Measurements from ENCODE around the gene NPRL2.

NPRL2 gene

GRCh38 chr3:50393061-50393460, 42.5 kb upstream of the NPRL2 start:
- peak overlapping the region; percentile 49 for H4K8ac ChIP-seq (ENCODE audit: low read depth, low read length)
- WGBS, 2 donors (ENCODE audit: extremely low coverage in 2 of 2, insufficient read length in 2 of 2, insufficient replicate concordance in 1 of 2), result no CpG with 5 or more reads among the region's 5 CpGs

DNA sequence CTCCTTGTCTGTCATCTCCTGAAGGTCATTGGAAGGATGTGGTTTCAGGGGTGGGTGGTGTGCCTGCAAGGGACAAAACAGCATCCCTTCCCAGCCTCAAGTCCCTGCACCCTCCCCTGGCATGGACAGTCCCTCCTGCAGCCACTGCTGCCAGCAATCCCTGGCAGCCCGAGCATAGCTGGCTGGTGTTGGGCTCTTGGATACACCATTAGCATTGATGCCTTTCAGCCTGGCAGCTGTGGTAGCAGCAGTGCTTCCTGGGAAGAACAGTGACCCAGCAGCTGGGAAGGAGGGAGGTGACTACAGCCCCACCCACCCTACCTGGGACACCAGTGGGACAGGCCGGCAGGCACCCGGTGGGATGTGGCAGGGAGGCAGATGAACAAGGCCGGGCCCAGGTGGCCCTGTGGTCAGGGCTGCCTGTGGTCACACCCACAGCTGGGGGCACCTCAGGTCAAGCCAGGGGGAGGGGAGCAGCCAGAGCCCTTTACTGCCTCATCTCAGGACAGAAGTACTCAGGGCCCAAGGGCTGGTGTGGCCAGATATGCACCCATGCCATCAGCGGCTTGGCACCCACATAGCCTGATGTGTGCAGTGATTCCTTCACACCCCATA, 41.6 kb upstream of the NPRL2 start:
- no peak overlapping the region for H3K14ac ChIP-seq (ENCODE audit: low read length)
- H3K4ac ChIP-seq (ENCODE audit: low read length), result no peak overlapping the region
- peak overlapping the region; percentile 75 for H3K23ac ChIP-seq (ENCODE audit: low read depth, low read length, poor library complexity)
- peaks cover 3 to 15% of the 10 kb centered on the region in 2 donors for H3K4me1 ChIP-seq (ENCODE audit: control insufficient read depth in 2 of 2, insufficient read depth in 1 of 2, low read depth in 1 of 2, low read length in 2 of 2)
- no peaks in the 10 kb centered on the region for H3K36me3 ChIP-seq (replicated peaks in 1 of 2; ENCODE audit: control insufficient read depth in 2 of 2, insufficient read depth in 2 of 2, low read length in 2 of 2)
- H3K4me2 ChIP-seq (ENCODE audit: insufficient read depth, low read length, poor library complexity, severe bottlenecking), result no peak overlapping the region
- peak overlapping the region; percentile 33 for H3K18ac ChIP-seq (ENCODE audit: low read length)
- no peak overlapping the region for H3K27ac ChIP-seq (replicated peaks; ENCODE audit: low read length)
- H2AK5ac ChIP-seq (ENCODE audit: low read depth, low read length), result peak overlapping the region; percentile 44
- H3K9me3 ChIP-seq (replicated peaks in 1 of 2; ENCODE audit: control insufficient read depth in 2 of 2, insufficient read depth in 1 of 2, low read depth in 1 of 2, low read length in 2 of 2), result no peaks in the 10 kb centered on the region
- H2BK12ac ChIP-seq (ENCODE audit: low read length), result no peak overlapping the region
- peaks cover 0 to 76% (median 0%) of the 10 kb centered on the region in 3 experiments for H3K27me3 ChIP-seq (ENCODE audit: control insufficient read depth in 3 of 3, insufficient read depth in 3 of 3, low read depth in 1 of 3, low read length in 3 of 3)
- H4K8ac ChIP-seq (ENCODE audit: low read depth, low read length), result no peak overlapping the region
- peak overlapping the region in 1 of 2 donors; percentile 51 for H3K4me3 ChIP-seq (ENCODE audit: low read length in 2 of 2)
- H3K9ac ChIP-seq (ENCODE audit: low read depth, low read length, poor library complexity), result peak overlapping the region; percentile 50
- no peak for DNase-seq (ENCODE audit: low spot score)
- no peak overlapping the region for H2AFZ ChIP-seq (ENCODE audit: low read length)
- no peak overlapping the region for H2BK5ac ChIP-seq (ENCODE audit: low read length)
- H2BK120ac ChIP-seq (ENCODE audit: low read depth, low read length), result no peak overlapping the region
- no peak overlapping the region for H2BK15ac ChIP-seq (ENCODE audit: low read length)
- H4K91ac ChIP-seq (ENCODE audit: low read depth, low read length, poor library complexity), result no peak overlapping the region
- H3K79me1 ChIP-seq (ENCODE audit: low read depth, low read length), result no peaks in the 10 kb centered on the region
- no CpG with 5 or more reads among the region's 5 CpGs for WGBS, 2 donors (ENCODE audit: extremely low coverage in 2 of 2, insufficient read length in 2 of 2, insufficient replicate concordance in 1 of 2)

More at GRCh38 chr3:50393061-50393460, 42.5 kb upstream of the NPRL2 start:
- Histone ChIP-seq H3K4ac (ENCODE audit: low read length) (no peak overlapping the region), H3K4me1 (ENCODE audit: control insufficient read depth in 2 of 2, insufficient read depth in 1 of 2, low read depth in 1 of 2, low read length in 2 of 2) (peaks cover 3 to 20% of the 10 kb centered on the region in 2 donors), H3K27me3 (ENCODE audit: control insufficient read depth in 3 of 3, insufficient read depth in 3 of 3, low read depth in 1 of 3, low read length in 3 of 3) (peaks cover 0 to 71% (median 0%) of the 10 kb centered on the region in 3 experiments), H3K4me3 (ENCODE audit: low read length in 2 of 2) (no peak overlapping the region), H2AK5ac (ENCODE audit: low read depth, low read length) (peak overlapping the region; percentile 64), H3K14ac (ENCODE audit: low read length) (no peak overlapping the region), H3K36me3 (replicated peaks in 1 of 2; ENCODE audit: control insufficient read depth in 2 of 2, insufficient read depth in 2 of 2, low read length in 2 of 2) (no peaks in the 10 kb centered on the region), H3K9me3 (replicated peaks in 1 of 2; ENCODE audit: control insufficient read depth in 2 of 2, insufficient read depth in 1 of 2, low read depth in 1 of 2, low read length in 2 of 2) (no peaks in the 10 kb centered on the region), H2BK12ac (ENCODE audit: low read length) (no peak overlapping the region), H2BK15ac (ENCODE audit: low read length) (no peak overlapping the region), H3K23ac (ENCODE audit: low read depth, low read length, poor library complexity) (peak overlapping the region; percentile 39), H2BK120ac (ENCODE audit: low read depth, low read length) (no peak overlapping the region), H2AFZ (ENCODE audit: low read length) (no peak overlapping the region), H4K91ac (ENCODE audit: low read depth, low read length, poor library complexity) (no peak overlapping the region), H3K79me1 (ENCODE audit: low read depth, low read length) (no peaks in the 10 kb centered on the region), H3K18ac (ENCODE audit: low read length) (no peak overlapping the region), H3K9ac (ENCODE audit: low read depth, low read length, poor library complexity) (no peak overlapping the region), H2BK5ac (ENCODE audit: low read length) (no peak overlapping the region), H3K27ac (replicated peaks; ENCODE audit: low read length) (no peak overlapping the region), H3K4me2 (ENCODE audit: insufficient read depth, low read length, poor library complexity, severe bottlenecking) (no peak overlapping the region)
- no peak for DNase-seq (ENCODE audit: low spot score)

- H3K27me3 ChIP-seq (ENCODE audit: control insufficient read depth in 3 of 3, insufficient read depth in 3 of 3, low read depth in 1 of 3, low read length in 3 of 3), result peaks cover 0 to 87% (median 0%) of the 10 kb centered on the region in 3 experiments
- H3K23ac ChIP-seq (ENCODE audit: low read depth, low read length, poor library complexity), result no peak overlapping the region
- H4K8ac ChIP-seq (ENCODE audit: low read depth, low read length), result no peak overlapping the region
- H3K36me3 ChIP-seq (replicated peaks in 1 of 2; ENCODE audit: control insufficient read depth in 2 of 2, insufficient read depth in 2 of 2, low read length in 2 of 2), result no peaks in the 10 kb centered on the region
- no peak for DNase-seq (ENCODE audit: low spot score)
- no peak overlapping the region for H2BK120ac ChIP-seq (ENCODE audit: low read depth, low read length)
- H3K4ac ChIP-seq (ENCODE audit: low read length), result no peak overlapping the region
- no peak overlapping the region for H2BK5ac ChIP-seq (ENCODE audit: low read length)
- peak overlapping the region; percentile 7 for H2BK12ac ChIP-seq (ENCODE audit: low read length)
- no peak overlapping the region for H3K4me3 ChIP-seq (ENCODE audit: low read length in 2 of 2)
- H3K4me2 ChIP-seq (ENCODE audit: insufficient read depth, low read length, poor library complexity, severe bottlenecking), result no peak overlapping the region
- no peak overlapping the region for H2AFZ ChIP-seq (ENCODE audit: low read length)
- peaks cover 3 to 5% of the 10 kb centered on the region in 2 donors for H3K4me1 ChIP-seq (ENCODE audit: control insufficient read depth in 2 of 2, insufficient read depth in 1 of 2, low read depth in 1 of 2, low read length in 2 of 2)
- H2AK5ac ChIP-seq (ENCODE audit: low read depth, low read length), result peak overlapping the region; percentile 42
- H3K79me1 ChIP-seq (ENCODE audit: low read depth, low read length), result no peaks in the 10 kb centered on the region
- peak overlapping the region; percentile 15 for H2BK15ac ChIP-seq (ENCODE audit: low read length)
- no CpG with 5 or more reads among the region's 12 CpGs for WGBS, 2 donors (ENCODE audit: extremely low coverage in 2 of 2, insufficient read length in 2 of 2, insufficient replicate concordance in 1 of 2)
- no peak overlapping the region for H4K91ac ChIP-seq (ENCODE audit: low read depth, low read length, poor library complexity)
- H3K9me3 ChIP-seq (replicated peaks in 1 of 2; ENCODE audit: control insufficient read depth in 2 of 2, insufficient read depth in 1 of 2, low read depth in 1 of 2, low read length in 2 of 2), result no peaks in the 10 kb centered on the region
- peak overlapping the region; percentile 14 for H3K14ac ChIP-seq (ENCODE audit: low read length)
- H3K18ac ChIP-seq (ENCODE audit: low read length), result no peak overlapping the region
- peak overlapping the region; percentile 12 for H3K9ac ChIP-seq (ENCODE audit: low read depth, low read length, poor library complexity)
- no peak overlapping the region for H3K27ac ChIP-seq (replicated peaks; ENCODE audit: low read length)
Measured at GRCh38 chr3:50390508-50391224, 40.1 kb upstream of the NPRL2 start.

GRCh38 chr3:50389414-50389767, 38.8 kb upstream of the NPRL2 start:
- Histone ChIP-seq H2BK15ac (ENCODE audit: low read length) (no peak overlapping the region), H3K4me2 (ENCODE audit: insufficient read depth, low read length, poor library complexity, severe bottlenecking) (no peak overlapping the region), H3K23ac (ENCODE audit: low read depth, low read length, poor library complexity) (no peak overlapping the region), H3K9ac (ENCODE audit: low read depth, low read length, poor library complexity) (no peak overlapping the region), H3K9me3 (replicated peaks in 1 of 2; ENCODE audit: control insufficient read depth in 2 of 2, insufficient read depth in 1 of 2, low read depth in 1 of 2, low read length in 2 of 2) (no peaks in the 10 kb centered on the region), H3K27ac (replicated peaks; ENCODE audit: low read length) (no peak overlapping the region), H2BK5ac (ENCODE audit: low read length) (no peak overlapping the region), H4K91ac (ENCODE audit: low read depth, low read length, poor library complexity) (no peak overlapping the region), H3K14ac (ENCODE audit: low read length) (peak overlapping the region; percentile 56), H4K8ac (ENCODE audit: low read depth, low read length) (no peak overlapping the region), H2AFZ (ENCODE audit: low read length) (no peak overlapping the region), H3K4ac (ENCODE audit: low read length) (no peak overlapping the region), H3K4me1 (ENCODE audit: control insufficient read depth in 2 of 2, insufficient read depth in 1 of 2, low read depth in 1 of 2, low read length in 2 of 2) (peaks cover 3 to 5% of the 10 kb centered on the region in 2 donors), H3K79me1 (ENCODE audit: low read depth, low read length) (peaks cover 1% of the 10 kb centered on the region), H2BK120ac (ENCODE audit: low read depth, low read length) (no peak overlapping the region), H3K4me3 (ENCODE audit: low read length in 2 of 2) (no peak overlapping the region), H2BK12ac (ENCODE audit: low read length) (no peak overlapping the region), H2AK5ac (ENCODE audit: low read depth, low read length) (no peak overlapping the region), H3K27me3 (ENCODE audit: control insufficient read depth in 3 of 3, insufficient read depth in 3 of 3, low read depth in 1 of 3, low read length in 3 of 3) (peaks cover 0 to 92% (median 0%) of the 10 kb centered on the region in 3 experiments), H3K36me3 (replicated peaks in 1 of 2; ENCODE audit: control insufficient read depth in 2 of 2, insufficient read depth in 2 of 2, low read length in 2 of 2) (no peaks in the 10 kb centered on the region), H3K18ac (ENCODE audit: low read length) (no peak overlapping the region)
- no CpG with 5 or more reads among the region's 6 CpGs for WGBS, 2 donors (ENCODE audit: extremely low coverage in 2 of 2, insufficient read length in 2 of 2, insufficient replicate concordance in 1 of 2)
- no peak for DNase-seq (ENCODE audit: low spot score)
